Measurements from ENCODE around the gene KCNK2.

KCNK2 gene

GRCh38 chr1:215101511-215101910, 19.0 kb downstream of the KCNK2 start:
- DNase-seq: no peak

GRCh38 chr1:215104283-215104682, 21.7 kb downstream of the KCNK2 start:
- no peak for DNase-seq

- no peak for DNase-seq
Observed at GRCh38 chr1:215106067-215106466, 23.5 kb downstream of the KCNK2 start.

- DNase-seq: no peak
Observed at GRCh38 chr1:215109171-215109570, 26.6 kb downstream of the KCNK2 start.

- no peak for DNase-seq
Observed at GRCh38 chr1:215111916-215112315, 29.4 kb downstream of the KCNK2 start.

GRCh38 chr1:215113776-215114153, 31.2 kb downstream of the KCNK2 start:
- no peak for DNase-seq

GRCh38 chr1:215114154-215114933, 31.8 kb downstream of the KCNK2 start:
- DNase-seq: no peak

GRCh38 chr1:215115760-215116159, 33.2 kb downstream of the KCNK2 start:
- DNase-seq: no peak

GRCh38 chr1:215118081-215118480, 35.5 kb downstream of the KCNK2 start:
- DNase-seq: no peak

- no peak for DNase-seq
Observed at GRCh38 chr1:215119056-215119455, 36.5 kb downstream of the KCNK2 start.

GRCh38 chr1:215119719-215120365, 37.3 kb downstream of the KCNK2 start:
- no peak for DNase-seq

GRCh38 chr1:215128504-215128903, 46.0 kb downstream of the KCNK2 start:
- no peak for DNase-seq

GRCh38 chr1:215131291-215131690, 48.8 kb downstream of the KCNK2 start:
- DNase-seq: no peak

- DNase-seq: no peak
Observed at GRCh38 chr1:215132156-215132555, 49.6 kb downstream of the KCNK2 start.

GRCh38 chr1:215133532-215133931, 51.0 kb downstream of the KCNK2 start:
- DNase-seq: no peak

- DNase-seq: no peak
Observed at GRCh38 chr1:215137985-215138384, 55.4 kb downstream of the KCNK2 start.

- no peak for DNase-seq
Observed at GRCh38 chr1:215140135-215140534, 57.6 kb downstream of the KCNK2 start.

GRCh38 chr1:215141460-215141859, 58.9 kb downstream of the KCNK2 start:
- DNase-seq: no peak

GRCh38 chr1:215143497-215143896, 61.0 kb downstream of the KCNK2 start:
- DNase-seq: no peak

- DNase-seq: no peak
Observed at GRCh38 chr1:215146240-215146975, 63.9 kb downstream of the KCNK2 start.

- DNase-seq: no peak
Observed at GRCh38 chr1:215147024-215147423, 64.5 kb downstream of the KCNK2 start.

- DNase-seq: no peak
Observed at GRCh38 chr1:215151841-215152549, 69.5 kb downstream of the KCNK2 start.

- DNase-seq: no peak
Observed at GRCh38 chr1:215156232-215156631, 73.7 kb downstream of the KCNK2 start.
